ENCODE measurements around the gene SESN1.

Gene SESN1

DNA sequence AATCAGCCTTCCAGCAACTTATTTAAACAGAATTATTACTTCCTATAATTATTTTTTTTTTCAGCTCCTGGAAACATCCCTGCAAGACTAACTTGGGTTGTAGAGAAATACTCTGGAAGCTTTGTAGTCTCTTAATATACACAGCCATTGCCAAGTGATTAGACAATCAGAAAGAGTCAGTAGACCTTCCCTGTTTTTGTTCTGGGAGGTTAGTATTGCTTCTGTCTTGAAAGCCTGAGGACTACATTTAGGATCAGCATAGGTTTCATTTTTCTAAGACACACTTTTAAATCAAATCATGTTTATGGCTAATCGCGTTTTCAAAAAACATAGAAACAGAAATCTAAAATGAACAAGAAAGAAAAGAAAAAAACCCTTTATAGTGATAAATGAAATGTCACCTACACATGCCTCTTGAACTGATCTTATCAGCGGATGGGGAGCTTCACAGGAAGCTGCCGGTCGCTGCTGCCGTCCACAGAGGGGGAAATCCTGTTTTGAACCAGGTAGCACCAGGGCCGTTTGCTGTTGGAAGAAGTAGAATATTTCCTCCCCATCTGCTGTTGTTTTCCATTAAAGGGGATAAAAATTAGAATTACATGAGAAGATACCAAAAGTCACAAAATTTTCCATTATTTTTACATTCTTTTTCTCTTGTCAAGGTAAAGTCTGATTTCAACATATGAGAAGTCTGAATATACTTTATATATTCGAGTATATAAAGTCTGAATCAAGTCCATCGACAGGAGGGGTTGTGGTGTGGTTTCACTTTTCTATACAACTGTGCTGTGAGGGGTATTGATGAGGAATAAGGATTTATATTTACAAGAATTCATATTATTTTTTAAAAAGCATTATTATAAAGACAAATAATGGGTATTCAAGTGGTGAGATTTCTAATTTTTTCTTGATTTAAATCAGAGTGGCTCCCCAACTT, 151.8 kb downstream of the SESN1 start:
- CTCF ChIA-PET = interaction anchor here (0.6 kb wide), 1 partner anchor 1677 kb away, joined by 3 read pairs; no protein-coding TSS in a partner anchor
- H3K27ac ChIP-seq = no peak overlapping the region
- POLR2A ChIA-PET (ENCODE audit: low non-redundant PET) = no interaction called here
- TF ChIP-seq, protein P1, sequence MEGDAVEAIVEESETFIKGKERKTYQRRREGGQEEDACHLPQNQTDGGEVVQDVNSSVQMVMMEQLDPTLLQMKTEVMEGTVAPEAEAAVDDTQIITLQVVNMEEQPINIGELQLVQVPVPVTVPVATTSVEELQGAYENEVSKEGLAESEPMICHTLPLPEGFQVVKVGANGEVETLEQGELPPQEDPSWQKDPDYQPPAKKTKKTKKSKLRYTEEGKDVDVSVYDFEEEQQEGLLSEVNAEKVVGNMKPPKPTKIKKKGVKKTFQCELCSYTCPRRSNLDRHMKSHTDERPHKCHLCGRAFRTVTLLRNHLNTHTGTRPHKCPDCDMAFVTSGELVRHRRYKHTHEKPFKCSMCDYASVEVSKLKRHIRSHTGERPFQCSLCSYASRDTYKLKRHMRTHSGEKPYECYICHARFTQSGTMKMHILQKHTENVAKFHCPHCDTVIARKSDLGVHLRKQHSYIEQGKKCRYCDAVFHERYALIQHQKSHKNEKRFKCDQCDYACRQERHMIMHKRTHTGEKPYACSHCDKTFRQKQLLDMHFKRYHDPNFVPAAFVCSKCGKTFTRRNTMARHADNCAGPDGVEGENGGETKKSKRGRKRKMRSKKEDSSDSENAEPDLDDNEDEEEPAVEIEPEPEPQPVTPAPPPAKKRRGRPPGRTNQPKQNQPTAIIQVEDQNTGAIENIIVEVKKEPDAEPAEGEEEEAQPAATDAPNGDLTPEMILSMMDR (conservative IDR thresholded peaks at IDR 0.05; ENCODE audit: low read depth) = no peak
- no peak for DNase-seq (ENCODE audit: low spot score)

DNA sequence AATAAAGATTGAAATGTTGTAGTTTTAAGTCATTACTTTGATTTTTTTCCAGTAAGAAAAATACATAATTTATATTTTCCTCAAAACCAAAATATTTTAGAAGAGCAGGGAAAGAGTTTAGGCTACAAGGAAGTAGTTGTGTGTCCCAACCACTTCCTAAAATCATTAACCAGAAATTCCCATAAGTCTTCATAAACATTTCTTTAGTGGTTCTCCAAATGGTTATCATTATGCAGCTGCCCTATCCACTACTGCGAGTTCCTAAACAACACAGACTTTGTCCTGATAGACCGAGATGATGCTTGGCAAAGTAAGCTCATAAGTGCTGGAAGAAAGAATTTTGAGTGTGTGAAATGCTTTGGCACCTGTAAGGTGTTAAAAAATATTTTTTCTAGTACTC, 152.8 kb downstream of the SESN1 start:
- ChIA-PET CTCF (no interaction called here), POLR2A (ENCODE audit: low non-redundant PET) (no interaction called here)
- TF ChIP-seq, protein P1 (conservative IDR thresholded peaks at IDR 0.05; ENCODE audit: low read depth) = no peak
- no peak overlapping the region for H3K27ac ChIP-seq
- no peak for DNase-seq (ENCODE audit: low spot score)

DNA sequence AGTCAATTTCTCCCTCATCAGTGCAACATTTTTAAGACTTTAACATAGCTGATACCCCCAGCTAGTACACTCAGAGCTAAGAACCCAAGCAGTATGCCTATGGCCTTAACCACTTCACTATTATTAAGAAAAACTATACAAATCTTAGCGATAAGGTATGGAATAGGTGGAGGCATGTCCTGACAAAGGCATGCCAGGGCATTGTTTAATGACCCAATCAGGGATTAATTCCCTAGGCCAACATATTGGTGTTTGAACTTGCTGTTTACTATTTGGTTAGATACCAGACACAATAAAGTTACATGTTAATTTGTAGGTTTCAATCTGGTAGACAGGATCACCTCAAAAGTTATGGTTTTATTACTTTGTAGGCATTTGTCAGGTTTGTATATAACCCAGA, 153.4 kb downstream of the SESN1 start:
- no peak for DNase-seq (ENCODE audit: low spot score)
- H3K27ac ChIP-seq = no peak overlapping the region
- POLR2A ChIA-PET (ENCODE audit: low non-redundant PET) = no interaction called here
- CTCF ChIA-PET = no interaction called here
- TF ChIP-seq, protein P1 (conservative IDR thresholded peaks at IDR 0.05; ENCODE audit: low read depth) = no peak

DNA sequence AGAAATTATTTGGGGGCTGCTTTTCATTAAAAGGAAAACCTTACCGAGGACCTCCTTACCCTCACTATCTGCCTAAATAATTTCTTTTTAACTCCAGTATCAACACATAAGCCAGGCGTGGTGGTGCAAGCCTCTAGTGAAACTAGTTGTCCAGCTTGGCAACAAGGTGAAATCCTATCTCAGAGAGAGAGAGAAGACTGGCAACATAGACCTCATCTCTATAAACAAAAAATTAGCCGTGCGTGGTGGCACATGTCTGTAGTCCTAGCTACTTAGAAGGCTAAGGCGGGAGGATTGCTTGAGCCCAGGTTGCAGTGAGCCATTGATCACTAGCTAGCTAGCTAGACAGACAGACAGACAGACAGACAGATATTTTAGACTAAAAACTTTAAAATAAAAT, 153.9 kb downstream of the SESN1 start:
- ChIA-PET CTCF (no interaction called here), POLR2A (ENCODE audit: low non-redundant PET) (no interaction called here)
- TF ChIP-seq, protein P1 (conservative IDR thresholded peaks at IDR 0.05; ENCODE audit: low read depth) = no peak
- no peak for DNase-seq (ENCODE audit: low spot score)
- no peak overlapping the region for H3K27ac ChIP-seq

DNA sequence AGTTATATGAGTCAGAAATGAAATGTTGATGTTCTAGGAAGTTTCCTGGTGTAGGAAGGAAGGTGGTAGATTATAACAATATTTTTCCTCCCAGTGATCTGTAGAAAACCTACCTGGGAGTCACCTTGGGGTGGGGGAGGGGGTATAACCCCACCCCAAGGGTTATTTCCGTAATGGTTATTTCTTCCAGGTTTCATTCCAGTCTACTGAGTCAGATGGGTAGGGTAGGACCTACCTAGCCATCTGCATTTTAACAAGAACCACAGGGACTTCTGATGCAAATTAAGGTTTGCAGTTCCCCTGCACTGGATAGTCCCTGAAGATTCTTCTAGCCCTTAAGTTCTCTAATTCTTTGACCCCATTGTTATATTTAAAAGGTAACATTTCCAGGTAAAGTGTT, 157.5 kb downstream of the SESN1 start:
- ChIA-PET POLR2A (ENCODE audit: low non-redundant PET) (no interaction called here), CTCF (no interaction called here)
- DNase-seq (ENCODE audit: low spot score) = no peak
- H3K27ac ChIP-seq = no peak overlapping the region
- TF ChIP-seq, protein P1 (conservative IDR thresholded peaks at IDR 0.05; ENCODE audit: low read depth) = no peak

All from RWPE1 (cell line).